DMS 273 treated with DMSO at 0.1 percent for 48 hours (cell line): ENCODE results near the gene SMYD3.
"Not testable (repeated sequence)": the region's sequence is repeated elsewhere in the genome, so short reads cannot be mapped to it uniquely, and the experiment has no call there.

Source experiments
- DNase-seq: peaks from one replicate; lab custom pipeline; 2025; lab: John Stamatoyannopoulos, UW

Gene SMYD3

GRCh38 chr1:246416261-246416660, 90.8 kb downstream of the SMYD3 start:
- DNase-seq, result no peak

GRCh38 chr1:246415028-246415427, 92.1 kb downstream of the SMYD3 start:
- DNase-seq, result no peak

GRCh38 chr1:246413430-246413829, 93.6 kb downstream of the SMYD3 start:
- DNase-seq, result no peak

GRCh38 chr1:246404078-246404477, 103.0 kb downstream of the SMYD3 start:
- DNase-seq, result peak; percentile 94

- DNase-seq, result no peak
Measured at GRCh38 chr1:246398126-246398813, 108.8 kb downstream of the SMYD3 start.

- DNase-seq, result no peak
Measured at GRCh38 chr1:246397046-246397445, 110.0 kb downstream of the SMYD3 start.

- no peak for DNase-seq
Measured at GRCh38 chr1:246396322-246396721, 110.8 kb downstream of the SMYD3 start.

- no peak for DNase-seq
Measured at GRCh38 chr1:246394121-246394520, 113.0 kb downstream of the SMYD3 start.

GRCh38 chr1:246390855-246391254, 116.2 kb downstream of the SMYD3 start:
- DNase-seq, result no peak

- DNase-seq, result no peak
Measured at GRCh38 chr1:246384616-246385015, 122.5 kb downstream of the SMYD3 start.

- DNase-seq, result no peak
Measured at GRCh38 chr1:246383791-246384190, 123.3 kb downstream of the SMYD3 start.

- DNase-seq, result no peak
Measured at GRCh38 chr1:246383239-246383589, 123.9 kb downstream of the SMYD3 start.

GRCh38 chr1:246382589-246383238, 124.4 kb downstream of the SMYD3 start:
- no peak for DNase-seq

- no peak for DNase-seq
Measured at GRCh38 chr1:246381452-246381851, 125.6 kb downstream of the SMYD3 start.

GRCh38 chr1:246377625-246378153, 129.4 kb downstream of the SMYD3 start:
- no peak for DNase-seq

- DNase-seq, result no peak
Measured at GRCh38 chr1:246373828-246374569, 133.1 kb downstream of the SMYD3 start.

- DNase-seq, result no peak
Measured at GRCh38 chr1:246372559-246372958, 134.5 kb downstream of the SMYD3 start.

- no peak for DNase-seq
Measured at GRCh38 chr1:246367041-246367440, 140.0 kb downstream of the SMYD3 start.

- DNase-seq, result no peak
Measured at GRCh38 chr1:246365708-246366107, 141.4 kb downstream of the SMYD3 start.

- no peak for DNase-seq
Measured at GRCh38 chr1:246364415-246364941, 142.6 kb downstream of the SMYD3 start.

- DNase-seq, result not testable (repeated sequence)
Measured at GRCh38 chr1:246357014-246357598, 150.0 kb downstream of the SMYD3 start.
